IPS DF 19.7 (cell line): ENCODE data around the gene ANKRD13A.
"Not testable (repeated sequence)": the region's sequence is repeated elsewhere in the genome, so short reads cannot be mapped to it uniquely, and the experiment has no call there.

ENCODE experiments used
- DNase-seq: peaks from one replicate; pipeline ENCODE4 v3.0.0-alpha.2; 2013; ENCODE audit warnings: low read depth, low spot score

Gene ANKRD13A

GRCh38 chr12:109983432-109984142 is 15.6 kb upstream of the ANKRD13A start:
- no peak for DNase-seq

GRCh38 chr12:109986236-109986635 is 13.0 kb upstream of the ANKRD13A start:
- not testable (repeated sequence) for DNase-seq

- DNase-seq: no peak
These were observed 11.6 kb upstream of the ANKRD13A start for GRCh38 chr12:109987615-109988014.

GRCh38 chr12:109988274-109988673 is 11.0 kb upstream of the ANKRD13A start:
- no peak for DNase-seq

GRCh38 chr12:109988903-109989302 is 10.3 kb upstream of the ANKRD13A start:
- no peak for DNase-seq

DNA sequence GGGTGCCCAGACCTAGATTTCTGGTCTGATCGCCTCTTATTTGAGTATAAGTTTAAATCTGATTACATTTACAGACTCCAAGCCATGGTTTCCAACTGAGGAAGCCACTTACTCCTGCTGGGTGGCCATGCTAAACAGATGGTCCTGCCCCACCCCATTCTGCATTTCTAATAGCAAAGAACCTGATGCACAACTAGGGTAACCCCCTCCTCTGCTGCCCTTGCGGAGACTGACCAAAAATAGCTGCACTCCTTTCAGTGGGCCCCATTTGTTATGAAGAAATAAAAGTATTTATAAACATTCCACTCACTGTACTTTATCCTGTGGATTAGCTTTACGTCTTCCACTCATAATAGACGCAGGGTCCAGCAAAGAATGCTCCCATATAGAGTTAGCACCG is 9.8 kb upstream of the ANKRD13A start:
- DNase-seq: no peak

- no peak for DNase-seq
These were observed 7.6 kb upstream of the ANKRD13A start for GRCh38 chr12:109991586-109991985.

DNA sequence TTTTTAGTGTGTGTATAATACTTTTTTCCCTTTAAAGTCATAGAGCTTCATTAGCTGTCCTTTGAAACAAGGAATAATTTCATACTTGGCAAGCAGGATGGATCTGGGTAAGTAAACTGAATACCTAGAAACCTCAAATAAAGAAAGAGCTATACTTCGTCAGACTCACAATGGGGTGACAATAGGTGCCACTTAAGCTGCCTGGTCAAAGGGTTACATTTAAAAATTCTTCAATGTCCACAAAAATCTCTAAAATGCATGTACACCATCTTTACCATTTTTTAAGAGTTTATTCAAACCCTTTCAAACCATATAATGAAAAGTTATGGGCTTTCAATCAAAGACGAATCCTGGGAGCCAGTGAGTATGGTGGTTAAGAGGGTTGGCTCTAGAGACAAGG is 6.1 kb upstream of the ANKRD13A start:
- no peak for DNase-seq

DNA sequence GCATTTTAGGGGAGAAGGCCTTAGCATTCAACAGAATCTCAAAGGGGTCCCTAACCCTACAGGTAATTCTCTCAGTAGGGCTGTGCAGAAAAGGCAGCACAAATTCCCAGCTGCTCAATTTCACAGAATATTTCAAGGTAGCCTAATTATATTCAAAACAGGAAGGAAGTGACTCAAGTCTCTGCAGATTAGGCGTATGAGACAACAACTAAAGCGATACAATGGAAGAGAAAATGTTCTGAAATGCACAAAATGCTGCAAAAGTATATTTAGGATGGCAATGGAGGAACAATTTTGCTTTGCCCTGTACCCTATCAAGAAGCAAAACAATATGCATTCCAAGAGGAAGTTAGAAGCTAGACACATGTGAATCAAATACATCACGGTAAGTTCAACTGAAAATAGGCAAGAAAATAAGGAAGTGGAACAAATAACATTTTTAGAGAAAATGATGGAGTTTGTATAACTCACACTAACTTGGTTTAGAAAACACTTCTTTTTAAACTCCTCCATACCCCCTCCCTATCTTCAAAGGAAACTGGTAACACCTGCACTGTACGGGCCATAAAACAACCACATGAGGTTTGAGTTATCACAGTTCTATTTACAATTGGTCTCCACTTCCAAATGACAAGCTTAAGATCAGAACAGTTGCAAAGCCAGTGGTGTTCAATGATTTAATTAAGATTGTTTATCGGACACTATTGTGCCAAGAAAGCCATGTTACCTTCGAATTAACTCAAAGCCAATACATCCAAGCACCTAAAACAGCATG is 4.6 kb upstream of the ANKRD13A start:
- DNase-seq: no peak

DNA sequence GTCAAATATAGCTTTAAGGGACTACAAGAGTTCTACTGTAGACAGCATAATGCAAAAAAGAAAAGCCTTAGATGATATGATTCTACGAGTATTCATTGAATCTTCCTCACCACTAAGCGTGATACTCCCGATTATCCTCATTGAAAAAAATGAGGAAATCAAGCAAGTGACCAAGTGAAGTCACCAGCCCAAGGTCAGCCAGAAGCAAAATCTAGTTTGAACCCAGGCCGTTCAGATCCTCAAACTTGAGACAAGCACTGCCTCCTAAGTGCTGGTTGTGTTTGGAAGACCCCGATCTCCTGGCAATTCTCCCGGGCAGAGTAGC is 3.9 kb upstream of the ANKRD13A start:
- DNase-seq: no peak

DNA sequence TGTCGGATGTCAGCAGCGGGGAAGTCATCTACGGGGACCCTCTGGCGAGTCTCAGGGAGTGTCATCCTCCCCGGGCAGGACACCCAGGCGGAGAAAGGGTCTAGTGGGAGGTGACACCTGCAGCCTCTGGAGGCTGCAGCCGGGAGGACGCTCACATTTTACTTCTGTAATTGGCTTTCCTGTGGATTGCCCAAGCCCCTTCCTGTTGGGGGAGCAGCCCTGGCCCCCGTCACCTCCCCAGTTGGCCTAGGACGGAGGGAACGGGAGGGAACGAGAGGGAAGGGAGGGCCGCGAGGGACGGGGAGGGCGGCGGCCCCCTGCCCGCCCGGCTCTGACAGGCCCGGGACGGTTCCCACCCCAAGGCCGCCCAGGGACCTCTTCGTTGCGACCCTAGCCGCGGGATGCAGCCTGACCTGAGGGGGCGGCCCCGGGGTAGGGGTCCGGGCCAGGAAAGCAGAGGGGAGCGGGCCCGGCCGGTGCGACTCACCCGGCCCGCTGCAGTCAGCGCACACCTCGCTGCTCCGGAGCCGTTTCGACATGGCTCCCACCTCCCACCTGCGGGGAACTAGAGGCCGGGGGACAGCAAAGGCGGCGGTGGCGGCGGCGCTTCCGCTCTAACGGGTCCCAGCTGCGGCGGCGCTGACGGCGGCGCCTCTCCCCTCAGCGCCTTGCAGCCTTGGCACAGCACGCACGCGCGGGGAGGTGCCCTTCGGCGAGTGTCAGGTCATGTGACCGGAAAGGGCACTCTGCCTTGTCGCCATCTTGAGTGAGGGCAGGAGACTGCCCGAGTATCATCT is 3.3 kb upstream of the ANKRD13A start, which contains the start of gene GIT2:
Gene GIT2 (minus strand): TSS at position 683 of the 797 bp plus-strand sequence. CDS start 144 bp downstream, at position 539.
- peak; percentile 74 for DNase-seq

DNA sequence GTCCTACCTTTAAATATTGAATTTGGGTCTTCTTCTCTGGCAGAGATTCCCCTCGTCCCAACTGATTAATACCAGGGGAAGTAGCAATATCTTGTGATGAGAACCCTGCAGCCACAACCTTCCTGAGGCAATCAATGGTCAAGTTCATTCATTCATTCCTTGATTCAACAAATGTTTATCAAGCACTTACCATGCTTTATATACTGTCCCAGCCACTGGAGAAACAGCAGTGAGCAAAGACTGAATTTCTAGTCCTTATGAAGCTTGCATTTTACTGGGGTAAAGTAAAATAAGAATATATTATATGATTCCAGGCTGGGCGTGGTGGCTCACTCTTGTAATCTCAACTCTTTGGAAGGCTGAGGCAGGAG is 2.8 kb upstream of the ANKRD13A start:
- no peak for DNase-seq

GRCh38 chr12:109997393-109997792 is 1.8 kb upstream of the ANKRD13A start:
- no peak for DNase-seq

DNA sequence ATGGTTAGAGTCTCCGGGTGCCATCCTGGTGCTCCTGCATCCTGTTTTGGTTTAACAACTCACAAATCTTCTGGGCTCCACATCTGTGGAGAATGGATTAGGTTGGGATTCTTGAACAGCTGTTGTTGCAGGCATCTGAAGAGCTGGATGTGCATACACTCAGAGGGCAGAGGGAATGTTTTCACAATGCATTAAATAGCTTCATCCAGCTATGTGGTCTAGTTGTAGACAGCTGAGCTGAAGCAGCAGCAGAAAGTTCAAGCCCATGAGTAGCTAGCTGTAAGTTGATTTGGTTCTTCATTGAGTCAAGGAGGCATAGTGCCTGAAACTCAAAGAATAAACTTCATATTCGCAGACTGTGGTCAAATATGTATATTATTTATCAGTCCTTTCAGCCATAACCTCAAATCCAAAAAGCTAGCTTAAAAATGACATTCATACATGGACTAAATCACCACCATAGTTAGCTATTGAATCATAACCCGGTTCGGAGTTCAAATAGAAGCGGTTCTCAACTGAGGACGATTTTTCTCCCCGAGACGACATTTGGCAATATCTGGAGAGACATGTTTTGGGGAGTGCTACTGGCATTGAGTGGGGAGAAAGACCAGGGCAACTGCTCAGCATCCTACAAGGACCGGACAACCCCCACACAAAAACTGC is 858 bp upstream of the ANKRD13A start:
- no peak for DNase-seq

DNA sequence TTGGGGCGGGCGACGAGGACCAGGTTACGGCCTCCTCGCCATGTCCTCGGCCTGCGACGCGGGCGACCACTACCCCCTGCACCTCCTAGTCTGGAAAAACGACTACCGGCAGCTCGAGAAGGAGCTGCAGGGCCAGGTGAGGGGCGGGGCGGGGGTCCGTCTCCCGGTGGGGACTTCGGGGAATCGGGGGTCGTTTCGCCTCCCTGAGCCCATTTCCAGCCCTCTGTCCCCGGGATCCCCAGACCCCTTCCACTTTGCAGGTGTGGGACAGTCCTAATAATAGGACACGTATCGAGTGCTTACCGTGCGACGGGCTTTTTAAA is 380 bp downstream of the ANKRD13A start:
- no peak for DNase-seq

- DNase-seq: no peak
These were observed 814 bp downstream of the ANKRD13A start for GRCh38 chr12:109999983-110000505.

DNA sequence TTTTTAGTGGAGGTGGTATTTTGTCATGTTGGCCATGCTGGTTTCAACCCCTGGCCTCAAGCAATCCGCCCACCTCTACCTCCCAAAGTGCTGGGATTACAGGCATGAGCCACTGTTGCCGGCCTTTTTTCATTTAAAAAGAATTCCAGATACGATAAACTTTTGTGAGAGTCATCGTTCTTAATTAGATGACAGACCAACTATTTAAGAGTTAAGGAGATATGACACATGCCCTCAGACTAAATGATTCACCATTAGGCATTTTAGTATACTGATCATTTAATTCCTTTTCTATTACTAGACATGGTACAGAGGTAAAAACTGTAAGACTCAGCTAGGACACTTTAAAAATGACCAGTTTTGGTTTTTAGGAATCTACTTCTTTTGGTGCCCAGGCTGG is 2.4 kb downstream of the ANKRD13A start:
- no peak for DNase-seq

GRCh38 chr12:110002676-110003515 is 3.7 kb downstream of the ANKRD13A start:
- no peak for DNase-seq

DNA sequence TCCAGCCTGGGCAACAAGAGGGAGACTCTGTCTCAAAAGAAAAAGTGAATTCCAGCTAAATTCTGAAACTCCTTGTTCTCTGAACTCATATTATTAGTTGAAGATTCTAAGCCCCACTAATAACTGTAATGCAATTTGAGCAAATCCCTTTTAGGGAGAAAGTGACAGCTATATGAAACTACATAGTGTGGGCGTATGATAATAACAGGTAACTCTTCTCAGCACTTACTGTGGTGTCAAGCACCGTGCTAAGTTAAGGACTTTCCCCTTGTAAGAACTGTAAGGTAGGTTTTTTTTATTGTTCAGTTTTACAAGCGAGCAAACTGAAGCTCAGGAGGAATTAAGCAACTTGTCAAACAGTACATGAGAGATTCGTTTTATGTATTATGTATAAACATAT is 5.4 kb downstream of the ANKRD13A start:
- no peak for DNase-seq

- DNase-seq: no peak
These were observed 6.2 kb downstream of the ANKRD13A start for GRCh38 chr12:110005319-110005973.
